Central memory CD8-positive, alpha-beta T cell (primary cell): ENCODE data around the gene ZFP91.

ENCODE experiments used
- ATAC-seq: fragments of 150-1000 bp; cut with Tn5 transposase; replicated peaks from 2 replicates; pipeline ENCODE4 v1.10.0; 2022; ENCODE audit warnings: mild to moderate bottlenecking, moderate FRiP score, moderate number of reproducible peaks; ENCODE audit not compliant: poor library complexity, severe bottlenecking; ENCODE audit errors: extremely low read depth
- DNase-seq, 2 donors: peaks; one replicate each; pipeline ENCODE4 v3.0.0; 2021; ENCODE audit warnings: low spot score in 2 of 2
- H3K27ac Mint-ChIP-seq: one replicate; pipeline ENCODE4 v1.8.0; 2022; ENCODE audit warnings: low read depth, mild to moderate bottlenecking, moderate library complexity, mixed read lengths
- H3K27me3 Mint-ChIP-seq: one replicate; pipeline ENCODE4 v1.8.0; 2022; ENCODE audit warnings: mixed read lengths
- H3K36me3 Mint-ChIP-seq: one replicate; pipeline ENCODE4 v1.8.0; 2022; ENCODE audit warnings: mild to moderate bottlenecking, moderate library complexity, mixed read lengths; ENCODE audit not compliant: insufficient read depth
- H3K4me1 Mint-ChIP-seq: one replicate; pipeline ENCODE4 v1.8.0; 2022; ENCODE audit warnings: mixed read lengths
- H3K4me3 Mint-ChIP-seq: one replicate; pipeline ENCODE4 v1.8.0; 2022; ENCODE audit warnings: mild to moderate bottlenecking, moderate library complexity, mixed read lengths
- H3K9me3 Mint-ChIP-seq: one replicate; pipeline ENCODE4 v1.8.0; 2022; ENCODE audit warnings: mixed read lengths

ZFP91 gene

GRCh38 chr11:58659910-58660570 is 81.2 kb downstream of the ZFP91 start:
- ATAC-seq (no peak), DNase-seq (no peak)
- H3K4me1 Mint-ChIP-seq = no peaks in the 10 kb centered on the region
- H3K27ac Mint-ChIP-seq = no peak overlapping the region
- no peak overlapping the region for H3K4me3 Mint-ChIP-seq
- H3K36me3 Mint-ChIP-seq = no peaks in the 10 kb centered on the region
- H3K9me3 Mint-ChIP-seq = no peaks in the 10 kb centered on the region
- H3K27me3 Mint-ChIP-seq = peaks cover 41% of the 10 kb centered on the region
